ENCODE measurements around the gene EVL.
"Not testable (repeated sequence)": the region's sequence is repeated elsewhere in the genome, so short reads cannot be mapped to it uniquely, and the experiment has no call there.

The EVL gene

GRCh38 chr14:100144996-100145646, 79.9 kb downstream of the EVL start:
- no peak for DNase-seq (ENCODE audit: low read depth in 3 of 3, low spot score in 1 of 3)

GRCh38 chr14:100145682-100146464, 80.7 kb downstream of the EVL start:
- no peak for DNase-seq (ENCODE audit: low read depth in 3 of 3, low spot score in 1 of 3)

DNA sequence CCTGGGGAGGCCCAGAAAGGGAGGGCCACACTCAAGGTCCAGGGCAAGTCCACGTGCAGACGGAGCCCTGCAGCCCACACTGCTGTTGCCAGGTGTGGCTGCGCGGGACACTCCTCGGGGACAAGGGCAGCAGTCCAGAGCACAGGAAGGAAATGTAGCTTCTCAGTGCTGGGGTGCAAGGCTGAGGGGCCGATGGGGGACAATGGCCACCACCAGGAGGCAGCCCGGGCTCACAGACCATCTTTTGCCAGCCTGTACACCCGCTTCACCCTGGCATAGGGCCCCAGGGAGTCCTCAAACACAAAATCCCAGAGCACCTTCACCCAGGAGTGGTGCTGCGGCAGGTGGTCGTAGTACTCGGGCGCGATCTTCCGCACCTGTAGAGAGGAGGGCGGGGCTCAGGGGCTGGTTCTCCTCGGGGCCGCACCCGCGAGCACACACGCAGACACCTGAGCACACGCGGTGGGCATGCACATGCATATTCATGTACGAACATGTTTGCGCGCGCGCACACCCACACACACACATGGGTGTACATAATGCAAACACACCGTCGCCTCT, 81.4 kb downstream of the EVL start:
- DNase-seq (ENCODE audit: low read depth in 3 of 3, low spot score in 1 of 3), result no peak

DNA sequence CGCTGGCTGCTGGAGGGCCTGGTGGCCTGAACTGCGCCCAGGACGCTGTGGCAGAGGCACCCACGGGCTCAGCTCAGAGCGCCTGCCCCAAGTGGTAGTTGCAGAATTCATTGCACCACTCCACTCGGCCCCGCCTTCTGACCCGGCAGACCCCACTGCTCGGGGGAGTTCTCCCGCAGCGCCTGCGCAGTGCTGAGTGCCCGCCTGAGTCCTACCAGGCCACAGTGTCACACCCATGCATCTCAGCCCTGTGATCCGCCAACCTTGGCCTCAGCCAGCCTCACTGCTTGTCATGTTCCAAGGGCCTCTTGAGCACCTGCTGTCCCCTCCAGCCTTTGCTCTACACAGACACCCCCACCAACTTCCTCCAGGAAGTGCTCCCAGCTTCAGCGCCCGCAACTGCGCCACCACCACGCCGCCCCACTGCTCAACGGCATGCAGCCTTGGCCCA, 82.0 kb downstream of the EVL start:
- peak in 2 of 3 donors; percentile 15 to 32 for DNase-seq (ENCODE audit: low read depth in 3 of 3, low spot score in 1 of 3)

DNA sequence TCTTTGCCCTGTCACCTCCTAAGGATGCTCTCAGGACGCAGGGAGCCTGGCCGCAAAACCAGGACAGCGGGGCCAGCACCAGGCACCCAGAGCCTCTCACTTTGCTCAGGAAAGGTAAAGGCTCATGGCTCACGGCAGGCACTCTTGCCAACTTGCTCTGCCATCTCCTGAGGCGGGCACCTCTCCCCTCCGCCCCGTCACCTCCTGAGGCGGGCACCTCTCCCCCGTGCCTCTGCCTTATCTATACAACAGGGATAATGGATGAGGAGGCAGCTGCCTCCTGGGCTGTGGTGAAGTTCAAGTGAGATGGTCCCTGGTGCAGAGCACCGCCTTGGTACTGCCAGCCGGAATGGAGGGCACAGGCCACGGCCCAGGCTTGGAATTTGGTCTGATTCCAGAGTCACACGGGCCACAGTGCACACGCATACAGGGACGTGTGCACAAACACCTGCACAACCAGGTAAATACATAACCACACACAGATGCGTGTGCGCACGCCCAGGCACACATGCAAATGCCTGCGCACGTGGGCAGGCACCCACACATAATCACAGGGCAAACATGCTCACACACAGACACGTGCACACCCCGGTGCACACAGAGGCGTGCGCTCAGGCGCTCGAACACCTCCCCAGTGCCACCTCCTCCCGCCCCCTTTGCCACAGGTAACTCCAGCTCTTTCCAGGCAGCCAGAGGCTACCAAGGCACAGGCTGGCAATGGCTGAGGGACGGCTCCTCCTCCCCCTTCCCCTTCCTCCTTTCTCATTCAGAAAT, 82.7 kb downstream of the EVL start:
- no peak for DNase-seq (ENCODE audit: low read depth in 3 of 3, low spot score in 1 of 3)

DNA sequence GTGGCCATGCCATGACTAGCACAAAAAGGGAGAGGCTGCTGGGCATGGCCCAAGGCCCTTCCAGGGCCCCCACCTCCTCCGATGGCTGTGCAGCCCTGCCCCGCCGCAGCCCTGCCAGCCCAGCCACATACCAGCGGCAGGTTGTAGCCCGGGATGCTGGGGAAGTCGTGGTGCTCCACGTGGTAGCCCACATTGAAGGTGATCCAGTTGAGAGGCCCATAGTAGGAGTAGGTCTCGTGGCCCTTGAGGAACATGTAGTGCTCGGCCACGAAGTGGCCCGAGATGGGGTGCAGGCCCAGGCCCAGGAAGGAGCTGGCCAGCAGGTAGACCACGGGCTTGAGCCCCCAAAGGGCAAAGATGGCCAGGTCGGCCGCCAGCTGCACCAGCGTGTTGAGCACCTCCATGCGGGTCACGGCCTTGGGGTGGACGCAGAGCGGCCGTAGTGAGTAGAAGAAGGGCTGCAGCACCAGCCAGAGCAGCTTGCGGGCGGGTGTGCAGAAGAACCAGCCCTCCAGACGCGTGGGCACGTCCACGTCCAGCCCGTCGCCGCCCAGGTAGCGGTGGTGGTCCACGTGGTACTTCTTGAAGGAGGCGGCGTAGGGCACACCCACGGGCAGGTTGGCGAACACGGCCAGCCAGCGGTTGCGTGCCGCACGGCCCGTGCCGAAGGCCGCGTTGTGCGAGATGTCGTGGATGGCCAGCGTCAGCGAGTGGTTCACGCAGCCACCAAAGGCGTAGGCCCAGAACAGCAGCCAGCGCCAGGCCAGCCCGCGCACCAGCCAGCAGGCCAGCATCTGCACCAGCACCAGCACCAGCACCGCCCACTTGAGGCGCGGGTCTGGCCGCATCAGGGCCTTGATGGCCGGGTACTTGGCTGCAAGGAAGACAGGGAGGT, 83.9 kb downstream of the EVL start:
- DNase-seq (ENCODE audit: low read depth in 3 of 3, low spot score in 1 of 3), result no peak

- DNase-seq (ENCODE audit: low read depth in 3 of 3, low spot score in 1 of 3), result no peak
Observed at GRCh38 chr14:100149851-100150611, 84.8 kb downstream of the EVL start.

GRCh38 chr14:100150932-100151587, 85.8 kb downstream of the EVL start:
- no peak for DNase-seq (ENCODE audit: low read depth in 3 of 3, low spot score in 1 of 3)

DNA sequence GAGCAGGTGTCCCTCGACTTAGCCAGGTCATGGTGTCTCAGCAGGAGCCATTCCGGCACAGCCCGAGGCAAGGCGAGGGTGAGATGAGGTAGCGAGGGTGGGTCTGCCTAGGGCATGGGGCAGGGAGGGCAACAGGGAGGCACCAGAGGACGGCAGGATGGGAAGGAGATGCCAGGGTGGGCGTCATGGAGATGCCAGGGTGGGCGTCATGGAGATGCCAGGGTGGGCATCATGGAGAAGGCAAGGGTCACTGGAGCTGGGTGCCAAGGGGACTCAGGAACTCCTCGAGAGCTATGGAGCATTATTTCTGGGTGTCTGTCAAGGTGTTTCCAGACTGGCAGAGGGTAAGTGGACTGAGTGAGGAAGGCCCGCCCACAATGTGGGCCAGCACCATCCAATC, 86.9 kb downstream of the EVL start:
- no peak for DNase-seq (ENCODE audit: low read depth in 3 of 3, low spot score in 1 of 3)

DNA sequence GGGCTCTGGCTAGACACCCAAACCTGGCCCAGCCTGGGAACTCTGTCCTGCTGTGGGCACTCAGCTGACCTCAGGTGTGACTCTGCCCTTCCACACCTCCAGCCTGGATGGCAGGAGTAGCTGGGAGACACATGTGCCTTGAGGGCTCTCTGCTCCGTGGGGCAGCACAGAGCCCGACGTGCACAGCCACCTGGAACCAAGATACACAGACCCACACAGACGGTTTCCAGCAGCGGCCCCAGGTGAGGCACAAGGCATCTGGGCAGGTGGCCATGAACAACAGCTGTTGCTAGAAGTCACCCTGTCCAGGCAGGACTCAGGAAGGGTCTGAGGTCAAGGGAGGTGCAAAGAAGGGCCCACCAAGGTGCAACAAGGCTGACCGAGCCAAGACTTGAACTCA, 88.3 kb downstream of the EVL start:
- DNase-seq (ENCODE audit: low read depth in 3 of 3, low spot score in 1 of 3), result no peak

- DNase-seq (ENCODE audit: low read depth in 3 of 3, low spot score in 1 of 3), result no peak
Observed at GRCh38 chr14:100155049-100155621, 89.9 kb downstream of the EVL start.

GRCh38 chr14:100155756-100156616, 90.8 kb downstream of the EVL start:
- DNase-seq (ENCODE audit: low read depth in 3 of 3, low spot score in 1 of 3), result no peak

DNA sequence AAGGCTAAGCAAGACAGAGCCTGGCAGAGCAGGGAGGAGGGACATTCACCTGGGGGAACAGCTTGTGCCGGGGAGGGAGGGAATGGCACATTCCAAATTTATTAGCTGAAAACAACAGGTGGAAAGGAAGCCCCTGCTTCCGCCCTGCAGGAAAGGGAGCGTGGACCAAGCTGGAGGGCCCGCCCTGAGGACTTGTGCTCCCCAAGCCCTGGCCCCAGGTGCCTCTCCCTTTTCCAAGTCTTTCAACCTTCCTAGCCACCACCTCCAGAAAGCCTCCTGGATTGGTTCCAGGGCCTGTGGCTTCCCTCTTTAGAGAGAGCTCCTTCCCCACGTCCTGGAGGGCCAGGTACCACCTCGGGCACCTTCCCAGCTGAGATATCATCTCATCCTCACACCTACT, 91.6 kb downstream of the EVL start:
- no peak for DNase-seq (ENCODE audit: low read depth in 3 of 3, low spot score in 1 of 3)

- not testable (repeated sequence) for DNase-seq (ENCODE audit: low read depth in 3 of 3, low spot score in 1 of 3)
Observed at GRCh38 chr14:100157548-100158232, 92.5 kb downstream of the EVL start.

- DNase-seq (ENCODE audit: low read depth in 3 of 3, low spot score in 1 of 3), result no peak
Observed at GRCh38 chr14:100158566-100159093, 93.4 kb downstream of the EVL start.

DNA sequence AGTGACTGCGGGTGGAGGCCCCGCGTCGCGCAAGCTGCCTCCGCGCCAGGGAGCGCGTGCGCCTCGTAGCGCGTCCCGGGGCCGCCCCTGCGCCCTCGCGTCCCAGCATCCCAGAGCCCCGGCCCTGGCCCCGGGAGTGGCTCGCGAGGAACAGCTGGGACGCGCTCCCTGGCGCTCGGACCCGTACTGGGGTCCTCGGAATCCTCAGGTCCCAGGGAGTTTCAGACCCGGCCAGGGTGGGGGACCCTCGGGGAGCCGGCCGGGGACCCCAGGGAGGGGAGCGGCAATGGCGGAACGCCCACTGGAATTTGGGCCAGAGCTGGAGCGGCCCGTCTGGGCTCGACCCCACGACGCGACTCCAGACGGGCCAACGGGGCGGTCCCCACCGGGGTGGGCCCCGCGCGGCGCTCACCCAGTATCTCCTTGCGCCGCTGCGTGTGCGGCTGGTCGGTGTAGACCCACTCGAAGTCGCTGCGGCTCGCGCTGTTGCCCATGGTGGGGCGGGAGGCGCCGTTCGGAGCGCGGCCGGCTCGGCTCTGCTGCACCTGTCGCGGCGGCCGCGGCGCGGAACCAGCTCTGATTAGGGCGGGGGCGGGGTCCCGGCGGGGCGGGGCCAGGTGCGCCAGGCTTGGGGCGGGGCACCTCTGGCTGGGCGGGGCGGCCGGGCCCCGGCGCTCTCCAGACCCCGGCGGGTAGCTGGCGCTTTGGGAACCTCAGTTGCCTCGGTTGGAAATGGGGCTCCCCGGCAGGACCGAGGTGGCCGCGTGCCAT, 94.1 kb downstream of the EVL start, which contains the start of gene DEGS2:
Gene DEGS2 (minus strand): TSS at position 552 of the 771 bp plus-strand sequence. CDS start 58 bp downstream, at position 494.
- DNase-seq (ENCODE audit: low read depth in 3 of 3, low spot score in 1 of 3), result peak in 2 of 3 donors; percentile 22 to 53
